Type B pancreatic cell (in vitro differentiated cells): ENCODE results near the gene GLDN. TPM values are rescaled to one million over a fixed set of nuclear protein-coding genes. Genes with fewer than 3 reads are reported as not detected.
A peak's percentile ranks its signal among the peaks of the same experiment; 100 is the strongest.

Experiments
- DNase-seq: peaks from one replicate; pipeline ENCODE4 v3.0.0; 2021; ENCODE audit warnings: mixed read lengths; ENCODE audit not compliant: unreplicated experiment; ENCODE audit errors: extremely low spot score
- H3K27ac Mint-ChIP-seq: 2 replicates; pipeline ENCODE4 v1.8.0; 2021; ENCODE audit warnings: mild to moderate bottlenecking, mixed read lengths
- H3K27me3 Mint-ChIP-seq: 2 replicates; pipeline ENCODE4 v1.8.0; 2021; ENCODE audit warnings: mixed read lengths
- H3K36me3 Mint-ChIP-seq: 2 replicates; pipeline ENCODE4 v1.8.0; 2021; ENCODE audit warnings: mixed read lengths
- H3K4me1 Mint-ChIP-seq: one replicate; pipeline ENCODE4 v1.8.0; 2021; ENCODE audit warnings: mixed read lengths; ENCODE audit not compliant: unreplicated experiment
- H3K4me3 Mint-ChIP-seq: 2 replicates; pipeline ENCODE4 v1.8.0; 2021; ENCODE audit warnings: mild to moderate bottlenecking, mixed read lengths
- H3K9me3 Mint-ChIP-seq: 2 replicates; pipeline ENCODE4 v1.8.0; 2021; ENCODE audit warnings: mixed read lengths
- CTCF ChIP-seq: fragments of 200-600 bp; sonication (generic); conservative IDR thresholded peaks from 2 replicates; pipeline ENCODE4 v1.5.0; 2021; ENCODE audit warnings: antibody characterized with exemption, mild to moderate bottlenecking
- long read RNA-seq: library from polyadenylated mRNA; unstranded; transcript quantifications from one replicate; pipeline ENCODE4 v2.0.0, GENCODE V29; 2020
- total RNA-seq: library from RNA; stranded (reverse); gene quantifications from 2 replicates; pipeline ENCODE4 v1.2.1, GENCODE V29; 2021; ENCODE audit warnings: low replicate concordance

GLDN gene
- total RNA-seq, result 0.52 and 0.68 TPM in 2 replicates
- long read RNA-seq, result 0 reads

GRCh38 chr15:51341366-51342226, at the start of gene GLDN:
TSS of gene GLDN (plus strand) at chr15:51341655. CDS start at chr15:51341685, 30 bp downstream.
- TF ChIP-seq CTCF, result no peak
- H3K4me3 Mint-ChIP-seq, result peak within 1 kb of the TSS; percentile 59
- H3K9me3 Mint-ChIP-seq, result no peaks in the 10 kb centered on the region
- peaks cover 62% of the 10 kb centered on the region for H3K27me3 Mint-ChIP-seq
- no peaks in the 10 kb centered on the region for H3K36me3 Mint-ChIP-seq
- H3K4me1 Mint-ChIP-seq, result peaks cover 5% of the 10 kb centered on the region
- no peak within 1 kb of the TSS for H3K27ac Mint-ChIP-seq
- no peak for DNase-seq

GRCh38 chr15:51298620-51299019, 42.8 kb upstream of the GLDN start:
- Mint-ChIP-seq H3K27ac (no peak overlapping the region), H3K4me3 (no peak overlapping the region), H3K4me1 (no peaks in the 10 kb centered on the region), H3K9me3 (no peaks in the 10 kb centered on the region), H3K27me3 (no peaks in the 10 kb centered on the region), H3K36me3 (no peaks in the 10 kb centered on the region)
- DNase-seq, result no peak
- no peak for TF ChIP-seq CTCF

- TF ChIP-seq CTCF, result no peak
- H3K27me3 Mint-ChIP-seq, result no peaks in the 10 kb centered on the region
- H3K4me3 Mint-ChIP-seq, result no peak overlapping the region
Measured at GRCh38 chr15:51299187-51300015, 42.1 kb upstream of the GLDN start.

GRCh38 chr15:51302480-51302879, 39.0 kb upstream of the GLDN start:
- Mint-ChIP-seq H3K36me3 (no peaks in the 10 kb centered on the region), H3K4me1 (no peaks in the 10 kb centered on the region), H3K4me3 (no peak overlapping the region), H3K27me3 (peaks cover 6% of the 10 kb centered on the region), H3K27ac (no peak overlapping the region), H3K9me3 (no peaks in the 10 kb centered on the region)
- no peak for TF ChIP-seq CTCF
- DNase-seq, result no peak

More at GRCh38 chr15:51299187-51300015, 42.1 kb upstream of the GLDN start:
- DNase-seq, result no peak
- peak overlapping the region; percentile 24 for H3K27ac Mint-ChIP-seq
- H3K36me3 Mint-ChIP-seq, result no peaks in the 10 kb centered on the region
- no peaks in the 10 kb centered on the region for H3K4me1 Mint-ChIP-seq
- H3K9me3 Mint-ChIP-seq, result no peaks in the 10 kb centered on the region

GRCh38 chr15:51303462-51303980, 37.9 kb upstream of the GLDN start:
- peaks cover 8% of the 10 kb centered on the region for H3K27me3 Mint-ChIP-seq
- DNase-seq, result no peak
- H3K9me3 Mint-ChIP-seq, result no peaks in the 10 kb centered on the region
- no peak overlapping the region for H3K27ac Mint-ChIP-seq
- no peak for TF ChIP-seq CTCF
- no peaks in the 10 kb centered on the region for H3K4me1 Mint-ChIP-seq
- H3K4me3 Mint-ChIP-seq, result no peak overlapping the region
- H3K36me3 Mint-ChIP-seq, result no peaks in the 10 kb centered on the region
